Activated T-cell treated with anti-CD3 and anti-CD28 coated beads, Interleukin-2, amount 50 U/mL, for 48 hours (primary cell): Measurements from ENCODE around the gene CCDC88A.
"Not testable (repeated sequence)": the region's sequence is repeated elsewhere in the genome, so short reads cannot be mapped to it uniquely, and the experiment has no call there.

ENCODE experiments used
- DNase-seq, 2 experiments: peaks; one replicate each; pipeline ENCODE4 v3.0.0-alpha.2; 2020

Gene CCDC88A, protein sequence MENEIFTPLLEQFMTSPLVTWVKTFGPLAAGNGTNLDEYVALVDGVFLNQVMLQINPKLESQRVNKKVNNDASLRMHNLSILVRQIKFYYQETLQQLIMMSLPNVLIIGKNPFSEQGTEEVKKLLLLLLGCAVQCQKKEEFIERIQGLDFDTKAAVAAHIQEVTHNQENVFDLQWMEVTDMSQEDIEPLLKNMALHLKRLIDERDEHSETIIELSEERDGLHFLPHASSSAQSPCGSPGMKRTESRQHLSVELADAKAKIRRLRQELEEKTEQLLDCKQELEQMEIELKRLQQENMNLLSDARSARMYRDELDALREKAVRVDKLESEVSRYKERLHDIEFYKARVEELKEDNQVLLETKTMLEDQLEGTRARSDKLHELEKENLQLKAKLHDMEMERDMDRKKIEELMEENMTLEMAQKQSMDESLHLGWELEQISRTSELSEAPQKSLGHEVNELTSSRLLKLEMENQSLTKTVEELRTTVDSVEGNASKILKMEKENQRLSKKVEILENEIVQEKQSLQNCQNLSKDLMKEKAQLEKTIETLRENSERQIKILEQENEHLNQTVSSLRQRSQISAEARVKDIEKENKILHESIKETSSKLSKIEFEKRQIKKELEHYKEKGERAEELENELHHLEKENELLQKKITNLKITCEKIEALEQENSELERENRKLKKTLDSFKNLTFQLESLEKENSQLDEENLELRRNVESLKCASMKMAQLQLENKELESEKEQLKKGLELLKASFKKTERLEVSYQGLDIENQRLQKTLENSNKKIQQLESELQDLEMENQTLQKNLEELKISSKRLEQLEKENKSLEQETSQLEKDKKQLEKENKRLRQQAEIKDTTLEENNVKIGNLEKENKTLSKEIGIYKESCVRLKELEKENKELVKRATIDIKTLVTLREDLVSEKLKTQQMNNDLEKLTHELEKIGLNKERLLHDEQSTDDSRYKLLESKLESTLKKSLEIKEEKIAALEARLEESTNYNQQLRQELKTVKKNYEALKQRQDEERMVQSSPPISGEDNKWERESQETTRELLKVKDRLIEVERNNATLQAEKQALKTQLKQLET (N-terminal part only)

GRCh38 chr2:55419679-55420438 lies at the start of gene CCDC88A:
Gene CCDC88A (minus strand): TSS chr2:55419856. CDS start chr2:55419079, 777 bp downstream.
- DNase-seq: peak; percentile 90 to 93

DNA sequence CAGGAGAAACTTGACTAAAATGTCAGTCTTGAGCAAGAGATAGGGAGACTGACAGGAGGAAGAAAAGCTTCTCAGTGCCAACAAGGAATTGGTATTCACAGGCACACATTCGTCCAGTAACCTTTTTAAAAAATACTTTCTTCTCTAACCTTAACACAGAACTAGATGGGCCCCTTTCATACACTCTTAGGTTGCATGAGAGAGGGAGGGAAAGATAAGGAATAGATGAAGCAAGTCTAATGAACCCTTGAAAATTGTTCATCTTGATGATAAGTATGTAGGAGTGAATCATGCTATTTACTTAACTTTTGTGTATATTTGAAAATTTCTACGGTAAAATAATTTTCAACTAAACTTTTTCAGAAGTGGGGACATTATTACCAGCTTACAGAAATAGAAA lies 42.0 kb upstream of the CCDC88A start:
- no peak for DNase-seq

- no peak for DNase-seq
Measured at GRCh38 chr2:55460562-55460961, 40.9 kb upstream of the CCDC88A start.

- DNase-seq: no peak
Measured at GRCh38 chr2:55459714-55460274, 40.1 kb upstream of the CCDC88A start.

GRCh38 chr2:55459279-55459678 lies 39.6 kb upstream of the CCDC88A start:
- no peak for DNase-seq

DNA sequence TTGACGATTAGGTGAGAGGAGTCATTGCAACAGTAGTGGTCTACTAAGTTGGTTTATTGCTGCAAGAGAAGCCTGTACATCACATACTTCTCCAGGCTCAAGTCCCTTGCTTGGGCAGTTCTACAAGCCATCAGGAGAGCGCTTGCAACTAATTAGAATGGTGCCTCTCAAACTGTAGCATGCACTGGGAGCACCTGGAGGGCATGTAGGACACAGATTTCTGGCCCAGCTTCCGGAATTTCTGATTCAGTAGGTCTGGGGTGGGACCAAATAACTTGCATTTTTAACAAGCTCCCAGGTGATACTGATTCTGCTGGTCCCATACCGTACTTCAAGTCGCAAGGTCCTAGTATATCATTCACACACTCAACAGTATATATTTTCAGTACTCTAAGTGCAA lies 34.5 kb upstream of the CCDC88A start:
- no peak for DNase-seq

DNA sequence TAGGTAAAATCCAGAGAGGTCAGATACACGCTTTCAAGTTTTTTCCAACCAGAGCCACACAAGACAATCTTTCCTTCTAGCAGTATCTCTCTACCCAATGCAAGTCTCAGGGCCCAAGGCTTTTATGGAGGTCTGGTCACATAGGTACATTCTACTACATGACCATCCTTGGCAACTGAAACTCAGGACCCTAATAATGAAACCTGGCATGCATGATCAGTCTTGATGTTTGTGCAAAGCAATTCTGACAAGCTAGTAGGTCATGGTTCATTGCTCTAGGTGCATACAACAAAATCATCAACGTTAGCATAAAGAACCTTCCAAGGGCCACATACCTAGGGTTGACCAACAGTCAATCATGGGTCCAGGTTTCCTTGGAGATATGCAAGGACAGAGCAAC lies 33.2 kb upstream of the CCDC88A start:
- no peak for DNase-seq

GRCh38 chr2:55451699-55452098 lies 32.0 kb upstream of the CCDC88A start:
- no peak for DNase-seq

DNA sequence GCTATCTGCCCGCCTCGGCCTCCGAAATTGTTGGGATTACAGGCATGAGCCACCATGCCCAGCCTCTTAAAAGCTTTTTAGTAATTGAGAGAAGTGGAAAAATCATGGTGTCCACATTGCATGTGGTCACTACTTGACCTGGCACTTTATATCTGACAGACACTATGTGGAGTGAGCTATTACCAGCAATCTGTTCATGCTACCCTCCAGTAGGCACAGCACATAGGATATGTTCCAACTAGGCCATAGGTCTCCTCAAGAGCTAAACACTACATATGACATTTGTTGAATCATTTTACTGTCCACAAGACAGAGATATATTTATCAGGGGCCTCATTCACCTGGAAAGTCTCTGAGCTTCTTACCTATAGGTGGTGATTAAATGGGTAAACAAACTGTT lies 30.4 kb upstream of the CCDC88A start:
- not testable (repeated sequence) for DNase-seq

- DNase-seq: not testable (repeated sequence)
Measured at GRCh38 chr2:55442045-55442760, 22.5 kb upstream of the CCDC88A start.

DNA sequence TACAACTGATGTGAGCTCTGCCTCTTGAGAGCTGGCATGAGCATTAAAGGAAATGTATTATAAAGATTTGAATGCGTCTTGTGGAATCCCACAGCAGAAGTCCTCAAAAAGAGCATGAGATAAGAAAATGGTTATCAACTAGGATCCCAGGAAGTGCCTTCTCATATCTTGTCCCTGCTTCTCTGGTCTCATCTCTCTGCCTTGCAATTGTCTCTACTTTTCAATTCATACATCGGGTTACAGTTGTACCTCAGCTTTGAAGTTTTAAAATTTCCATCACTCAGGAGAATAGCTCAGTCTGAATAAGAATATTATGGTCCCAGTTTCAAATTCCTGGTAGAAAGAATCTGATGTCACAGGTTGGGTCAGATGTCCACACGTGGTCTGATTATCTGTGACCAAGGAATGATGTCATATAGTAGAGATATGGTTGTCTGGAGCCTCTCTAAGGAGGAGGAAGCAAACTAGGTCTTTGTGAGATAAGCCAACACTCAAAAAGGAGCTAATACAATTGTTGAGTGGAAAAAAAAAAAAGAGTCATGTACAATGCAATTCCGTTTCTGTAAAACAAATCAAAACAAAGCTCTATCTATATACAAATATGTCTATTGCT lies 21.7 kb upstream of the CCDC88A start:
- DNase-seq: no peak

DNA sequence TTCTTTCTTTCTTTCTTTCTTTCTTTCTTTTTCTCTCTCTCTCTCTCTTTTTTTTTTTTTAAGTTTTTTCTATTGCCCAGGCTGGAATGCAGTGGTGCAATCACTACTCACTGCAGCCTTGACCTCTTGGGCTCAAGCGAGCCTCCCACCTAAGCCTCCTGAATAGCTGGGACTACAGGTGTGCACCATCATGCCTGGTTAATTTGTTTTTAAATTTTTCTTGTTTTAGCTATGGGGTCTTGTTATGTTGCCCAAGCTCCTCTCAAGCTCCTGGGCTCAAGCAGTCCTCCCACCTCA lies 19.4 kb upstream of the CCDC88A start:
- DNase-seq: no peak

- DNase-seq: no peak
Measured at GRCh38 chr2:55438391-55439100, 18.9 kb upstream of the CCDC88A start.

- DNase-seq: no peak
Measured at GRCh38 chr2:55437515-55438390, 18.1 kb upstream of the CCDC88A start.

DNA sequence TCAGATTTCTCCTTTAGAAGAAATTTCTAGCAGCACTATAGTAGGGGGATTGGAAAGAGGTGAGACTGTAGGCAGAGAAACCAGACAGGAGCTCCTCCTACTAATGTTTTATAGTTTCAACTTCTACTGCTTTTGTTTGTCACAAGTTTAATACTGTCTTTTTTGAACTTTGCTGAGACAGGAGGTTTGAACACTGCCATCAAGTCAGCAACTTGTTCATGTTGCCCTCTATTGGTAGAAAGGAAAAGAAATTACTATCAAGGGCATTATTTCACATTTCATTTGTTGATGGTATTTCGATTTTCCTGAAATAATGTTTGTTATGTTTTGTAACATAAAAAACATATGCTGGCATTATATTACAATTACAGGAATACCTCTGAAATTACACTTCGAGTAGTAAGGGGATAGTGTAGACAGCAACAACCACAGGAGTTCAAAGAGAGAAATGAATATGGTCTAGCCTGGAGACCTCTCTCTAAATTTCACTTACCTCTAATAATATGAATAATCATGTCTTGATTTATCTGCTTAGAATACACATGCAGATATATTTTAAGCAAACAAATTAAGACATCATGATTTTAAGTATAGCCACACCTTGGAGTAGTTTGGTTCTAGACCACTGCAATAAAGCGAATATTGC lies 12.4 kb upstream of the CCDC88A start:
- no peak for DNase-seq

DNA sequence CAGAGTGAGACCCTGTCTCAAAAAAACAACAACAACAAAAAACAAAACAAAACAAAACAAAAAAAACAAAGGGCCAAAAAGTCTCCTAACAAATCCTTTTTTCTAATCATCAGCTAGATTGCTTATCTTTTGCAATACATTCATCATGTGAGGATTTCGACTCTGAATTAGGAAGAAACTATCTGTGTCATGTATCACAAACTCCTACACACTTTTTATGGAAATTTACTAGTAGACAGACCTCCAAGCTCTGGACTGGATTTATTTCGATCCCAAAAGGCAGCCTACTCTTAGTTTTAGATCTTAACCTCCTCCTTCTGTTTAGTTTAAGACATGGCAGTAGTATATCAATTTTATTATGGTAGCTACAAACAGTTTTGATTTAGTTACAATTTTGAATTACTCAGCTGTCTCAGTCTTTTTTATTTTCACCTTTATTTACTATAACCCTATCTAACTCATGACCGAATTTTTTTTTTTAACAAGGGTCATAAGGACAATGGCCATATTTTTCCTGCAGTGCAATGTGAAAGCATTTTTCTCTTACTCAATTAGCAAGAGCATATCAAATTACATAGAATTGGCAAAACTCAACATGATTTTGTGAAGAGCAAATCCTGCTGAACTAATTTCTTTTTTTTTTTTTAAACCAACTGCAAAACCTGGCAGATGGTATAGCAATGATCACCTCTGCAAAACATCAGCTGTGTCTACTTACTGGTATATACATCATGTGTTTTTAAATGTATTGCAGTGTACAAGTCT lies 10.7 kb upstream of the CCDC88A start:
- DNase-seq: no peak

- no peak for DNase-seq
Measured at GRCh38 chr2:55428258-55428657, 8.6 kb upstream of the CCDC88A start.

DNA sequence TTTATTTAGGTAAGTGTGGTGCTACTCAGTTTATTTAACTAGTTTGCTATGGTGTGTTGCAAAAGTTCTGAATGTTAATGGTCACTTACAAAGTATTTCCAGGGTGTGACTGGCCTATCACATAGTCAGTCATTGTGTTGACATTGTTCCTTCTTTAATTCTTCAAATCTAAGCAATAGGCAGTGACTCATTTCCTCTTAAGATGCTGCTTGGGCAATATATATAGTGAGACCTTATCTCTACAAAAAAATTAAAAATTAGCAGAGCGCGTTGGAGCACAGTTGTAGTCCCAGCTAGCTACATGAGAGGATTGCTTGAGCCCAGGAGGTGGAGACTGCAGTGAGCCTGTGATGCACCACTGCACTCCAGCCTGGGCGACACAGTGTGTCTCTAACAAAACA lies 5.8 kb upstream of the CCDC88A start:
- DNase-seq: no peak
